ENCODE results near the gene IFT74. TPM values are rescaled to one million over a fixed set of nuclear protein-coding genes. Genes with fewer than 3 reads are reported as not detected.
A peak's percentile ranks its signal among the peaks of the same experiment; 100 is the strongest.

The IFT74 gene
- total RNA-seq, 1 donor from 2014 or later: 11.6 TPM

DNA sequence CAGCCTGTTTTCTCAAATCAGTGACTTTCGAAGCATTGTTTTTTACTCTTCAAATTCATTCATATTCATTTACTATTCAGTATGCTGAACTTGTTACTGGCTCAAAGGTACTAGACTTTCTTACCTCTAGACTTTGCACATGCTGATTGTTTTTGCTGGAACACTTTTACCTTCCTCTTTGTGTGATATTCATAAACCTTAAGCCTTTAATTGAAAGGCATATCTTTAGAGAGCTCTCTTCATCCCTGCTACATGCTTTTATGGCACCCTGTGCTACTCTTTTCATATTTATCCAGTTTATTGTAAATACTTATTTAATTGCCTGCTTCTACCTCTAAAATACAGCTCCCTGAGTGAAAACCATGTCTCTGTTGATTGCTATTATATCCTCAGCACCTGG, 97.9 kb downstream of the IFT74 start:
- intact Hi-C loops (cut with DNase I): no loop called here
- no peak for DNase-seq
- Histone ChIP-seq H3K27ac (peak overlapping the region; percentile 1), H3K36me3 (peaks cover 4% of the 10 kb centered on the region), H3K9me3 (no peaks in the 10 kb centered on the region), H3K27me3 (no peaks in the 10 kb centered on the region), H3K4me3 (no peak overlapping the region), H3K4me1 (no peaks in the 10 kb centered on the region)
- TF ChIP-seq, protein P1, sequence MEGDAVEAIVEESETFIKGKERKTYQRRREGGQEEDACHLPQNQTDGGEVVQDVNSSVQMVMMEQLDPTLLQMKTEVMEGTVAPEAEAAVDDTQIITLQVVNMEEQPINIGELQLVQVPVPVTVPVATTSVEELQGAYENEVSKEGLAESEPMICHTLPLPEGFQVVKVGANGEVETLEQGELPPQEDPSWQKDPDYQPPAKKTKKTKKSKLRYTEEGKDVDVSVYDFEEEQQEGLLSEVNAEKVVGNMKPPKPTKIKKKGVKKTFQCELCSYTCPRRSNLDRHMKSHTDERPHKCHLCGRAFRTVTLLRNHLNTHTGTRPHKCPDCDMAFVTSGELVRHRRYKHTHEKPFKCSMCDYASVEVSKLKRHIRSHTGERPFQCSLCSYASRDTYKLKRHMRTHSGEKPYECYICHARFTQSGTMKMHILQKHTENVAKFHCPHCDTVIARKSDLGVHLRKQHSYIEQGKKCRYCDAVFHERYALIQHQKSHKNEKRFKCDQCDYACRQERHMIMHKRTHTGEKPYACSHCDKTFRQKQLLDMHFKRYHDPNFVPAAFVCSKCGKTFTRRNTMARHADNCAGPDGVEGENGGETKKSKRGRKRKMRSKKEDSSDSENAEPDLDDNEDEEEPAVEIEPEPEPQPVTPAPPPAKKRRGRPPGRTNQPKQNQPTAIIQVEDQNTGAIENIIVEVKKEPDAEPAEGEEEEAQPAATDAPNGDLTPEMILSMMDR (IDR thresholded peaks at IDR 0.05): no peak
- no peak for ATAC-seq

DNA sequence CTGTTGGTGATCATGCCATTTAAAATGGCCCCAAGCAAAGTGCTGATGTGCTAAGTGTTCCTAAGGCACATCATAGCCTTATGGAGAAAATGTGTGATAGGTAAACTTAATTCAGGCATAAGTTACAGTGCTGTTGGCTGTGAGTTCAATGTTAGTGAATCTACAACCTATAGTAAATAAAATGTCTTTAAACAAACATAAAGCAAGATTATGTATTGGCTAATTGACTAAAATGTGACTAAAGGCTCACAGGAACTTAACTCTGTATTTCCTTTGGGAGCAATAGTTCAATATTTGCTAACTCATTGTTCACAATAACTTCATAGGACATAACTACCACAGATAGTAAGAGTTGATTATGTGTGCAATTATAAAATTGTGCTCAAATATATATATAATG, 98.6 kb downstream of the IFT74 start:
- Histone ChIP-seq H3K27ac (no peak overlapping the region), H3K36me3 (peaks cover 4% of the 10 kb centered on the region), H3K27me3 (no peaks in the 10 kb centered on the region), H3K9me3 (no peaks in the 10 kb centered on the region), H3K4me3 (no peak overlapping the region), H3K4me1 (no peaks in the 10 kb centered on the region)
- TF ChIP-seq, protein P1 (IDR thresholded peaks at IDR 0.05): no peak
- ATAC-seq: no peak
- intact Hi-C loops (cut with DNase I): no loop called here
- DNase-seq: no peak

DNA sequence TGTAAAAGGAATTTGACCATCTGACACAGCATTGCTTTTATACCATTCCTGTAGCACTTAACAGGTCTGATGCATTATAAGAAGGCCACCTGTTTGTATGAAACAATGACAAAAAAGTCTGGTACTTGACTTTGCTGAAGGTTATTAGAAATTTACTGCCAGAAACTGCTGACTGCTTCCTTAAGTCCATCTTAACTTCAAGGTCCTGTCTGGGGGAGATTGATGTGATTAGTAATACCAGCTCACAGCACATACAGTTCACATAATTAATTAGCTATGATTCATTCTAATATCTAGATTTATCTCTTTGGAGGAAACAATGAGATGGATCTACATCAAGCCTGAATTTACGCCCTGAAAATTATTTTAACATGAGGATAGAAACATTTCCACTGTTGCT, 103.2 kb downstream of the IFT74 start:
- ATAC-seq (no peak), DNase-seq (no peak)
- no peaks in the 10 kb centered on the region for H3K4me1 ChIP-seq
- H3K27ac ChIP-seq: no peak overlapping the region
- no peak overlapping the region for H3K4me3 ChIP-seq
- TF ChIP-seq, protein P1 (IDR thresholded peaks at IDR 0.05): no peak
- no peaks in the 10 kb centered on the region for H3K27me3 ChIP-seq
- H3K36me3 ChIP-seq: peaks cover 4% of the 10 kb centered on the region
- H3K9me3 ChIP-seq: no peaks in the 10 kb centered on the region
- intact Hi-C loops (cut with DNase I): no loop called here

DNA sequence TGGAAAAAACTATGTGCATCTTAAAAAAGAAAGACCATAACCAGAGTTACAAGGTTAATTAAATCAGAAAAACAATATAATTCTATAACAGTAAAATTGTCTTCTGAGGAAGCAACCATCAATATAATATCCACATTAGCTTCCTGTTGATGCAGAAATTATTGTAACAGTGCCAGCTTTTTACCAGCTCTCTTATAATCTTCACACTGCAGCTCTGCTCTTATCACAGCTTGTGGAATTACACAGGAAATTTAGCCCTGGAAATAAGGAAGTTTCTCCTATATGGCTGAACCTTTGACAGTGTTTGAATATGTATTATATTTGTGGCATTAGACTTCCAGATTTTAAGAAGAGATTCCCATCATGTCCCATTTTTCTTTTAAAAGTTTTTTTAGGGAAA, 103.7 kb downstream of the IFT74 start:
- DNase-seq: no peak
- no peaks in the 10 kb centered on the region for H3K9me3 ChIP-seq
- no peak overlapping the region for H3K4me3 ChIP-seq
- no peak overlapping the region for H3K27ac ChIP-seq
- H3K36me3 ChIP-seq: peaks cover 4% of the 10 kb centered on the region
- H3K27me3 ChIP-seq: no peaks in the 10 kb centered on the region
- intact Hi-C loops (cut with DNase I): no loop called here
- H3K4me1 ChIP-seq: no peaks in the 10 kb centered on the region
- TF ChIP-seq, protein P1 (IDR thresholded peaks at IDR 0.05): no peak
- no peak for ATAC-seq

DNA sequence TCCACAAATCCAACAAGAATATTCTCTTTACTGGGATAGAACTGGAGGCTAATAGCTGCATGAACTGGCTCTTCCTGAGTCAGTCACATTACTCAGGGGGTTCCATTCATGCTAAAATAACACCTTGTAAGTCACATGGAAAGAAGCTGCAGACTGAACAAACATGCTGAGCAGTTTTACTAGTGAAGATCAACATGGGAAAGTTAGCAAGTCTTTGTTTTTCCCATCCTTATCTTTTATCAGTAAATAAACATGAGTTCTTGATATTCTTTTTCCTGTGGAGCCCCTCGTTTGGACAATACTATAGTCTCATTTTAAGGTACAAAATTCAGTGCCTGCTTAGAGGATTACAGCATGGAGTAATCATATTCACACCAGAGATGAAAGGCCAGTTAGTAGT, 109.1 kb downstream of the IFT74 start:
- TF ChIP-seq, protein P1 (IDR thresholded peaks at IDR 0.05): no peak
- Histone ChIP-seq H3K27ac (no peak overlapping the region), H3K4me3 (no peak overlapping the region), H3K27me3 (no peaks in the 10 kb centered on the region), H3K4me1 (no peaks in the 10 kb centered on the region), H3K9me3 (no peaks in the 10 kb centered on the region), H3K36me3 (no peaks in the 10 kb centered on the region)
- no peak for ATAC-seq
- no peak for DNase-seq
- intact Hi-C loops (cut with DNase I): no loop called here
